HPDE6-E6E7 (cell line): ENCODE measurements around the gene MAPK6.
"Not testable (repeated sequence)": the region's sequence is repeated elsewhere in the genome, so short reads cannot be mapped to it uniquely, and the experiment has no call there.

ENCODE experiments used
- DNase-seq: peaks from one replicate; pipeline ENCODE4 v3.0.0; 2011; ENCODE audit warnings: missing footprints; ENCODE audit errors: extremely low spot score

Gene MAPK6

DNA sequence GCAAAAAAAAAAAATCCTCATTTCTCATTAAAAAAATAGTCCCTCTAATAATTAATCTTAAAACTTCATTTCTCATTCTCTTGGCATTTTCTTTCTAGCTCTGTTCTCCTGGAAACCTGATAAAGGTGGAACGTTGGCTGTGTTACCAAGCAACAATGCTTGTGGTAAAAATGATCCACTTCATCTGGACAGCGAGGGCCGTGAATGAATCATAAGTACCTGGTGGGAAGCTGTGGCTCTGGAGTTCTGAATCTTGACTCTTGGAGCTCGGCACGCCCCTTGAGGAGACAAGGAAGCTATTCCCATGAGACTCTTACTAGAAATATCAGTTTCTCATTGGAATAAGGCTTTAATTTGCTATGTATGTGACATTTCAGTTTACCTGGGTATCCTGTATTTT is 61.0 kb downstream of the MAPK6 start:
- peak; percentile 86 for DNase-seq

DNA sequence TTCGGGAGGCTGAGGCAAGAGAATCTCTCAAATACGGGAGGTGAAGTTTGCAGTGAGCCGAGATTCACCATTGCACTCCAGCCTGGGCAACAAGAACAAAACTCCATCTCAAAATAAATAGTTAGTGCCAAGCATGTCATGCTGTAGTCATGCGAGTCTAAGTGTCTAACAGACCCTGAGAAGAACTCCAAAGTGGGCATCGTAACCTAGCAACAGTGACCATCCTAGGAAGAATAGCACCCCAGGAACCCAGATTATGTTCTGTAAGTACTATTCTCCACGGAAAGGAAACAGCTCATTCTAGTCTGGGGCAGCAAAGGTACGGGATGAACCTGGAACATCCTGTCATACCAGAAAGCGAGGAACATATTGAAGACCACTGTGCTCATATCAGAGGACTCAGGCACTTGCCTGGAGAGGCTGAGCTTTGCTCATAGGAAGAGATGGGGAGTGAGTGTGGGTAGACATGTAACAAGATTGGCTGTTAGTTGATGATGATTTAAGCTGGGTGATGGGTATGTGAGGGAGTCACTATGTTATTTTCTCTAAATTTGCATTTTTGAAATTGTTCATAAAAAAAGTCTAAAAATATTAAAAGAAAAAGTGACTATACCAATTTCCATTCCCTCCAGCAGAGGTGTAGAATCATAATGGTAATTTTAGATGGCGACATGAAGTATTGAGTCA is 61.8 kb downstream of the MAPK6 start:
- DNase-seq, result no peak

DNA sequence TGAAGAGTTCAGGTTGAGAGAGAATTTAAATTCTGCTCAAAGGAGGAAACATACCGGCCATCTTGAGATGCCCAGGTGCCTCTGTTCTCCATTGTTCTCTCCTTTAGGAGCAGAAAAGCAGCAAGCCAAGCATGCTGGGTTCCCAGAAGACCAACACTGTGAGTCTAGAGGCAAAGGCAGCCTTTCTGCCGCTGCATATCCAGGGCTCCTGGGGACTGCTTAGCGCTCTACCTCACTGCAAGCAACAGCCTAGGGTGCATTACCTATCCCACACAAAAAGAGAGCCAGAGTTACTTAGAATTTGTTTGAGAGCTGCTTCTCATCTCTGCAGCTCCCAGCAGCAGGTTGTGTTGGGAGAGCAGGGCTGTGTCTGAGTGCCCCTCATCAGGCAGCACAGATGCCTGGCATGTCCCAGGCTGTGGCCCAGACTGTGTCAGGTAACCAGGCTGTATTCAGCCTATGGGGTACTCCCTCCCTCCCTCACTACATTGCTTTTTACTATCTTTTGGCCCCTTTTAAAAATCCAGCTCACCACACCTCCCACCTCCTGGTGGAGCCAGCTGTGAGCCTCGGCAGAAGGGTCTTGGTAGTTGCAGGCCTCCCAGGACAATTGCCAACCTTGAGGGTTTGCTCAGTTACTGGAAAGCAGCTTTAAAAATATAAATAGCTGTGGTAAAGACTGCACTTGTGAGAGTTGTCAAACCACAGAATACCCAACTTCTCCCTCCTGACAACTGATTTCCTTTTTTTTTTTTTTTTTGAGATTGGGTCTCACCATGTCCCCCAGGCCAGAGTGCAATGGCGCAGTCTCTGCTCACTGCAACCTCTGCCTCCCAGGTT is 63.4 kb downstream of the MAPK6 start:
- DNase-seq, result no peak

DNA sequence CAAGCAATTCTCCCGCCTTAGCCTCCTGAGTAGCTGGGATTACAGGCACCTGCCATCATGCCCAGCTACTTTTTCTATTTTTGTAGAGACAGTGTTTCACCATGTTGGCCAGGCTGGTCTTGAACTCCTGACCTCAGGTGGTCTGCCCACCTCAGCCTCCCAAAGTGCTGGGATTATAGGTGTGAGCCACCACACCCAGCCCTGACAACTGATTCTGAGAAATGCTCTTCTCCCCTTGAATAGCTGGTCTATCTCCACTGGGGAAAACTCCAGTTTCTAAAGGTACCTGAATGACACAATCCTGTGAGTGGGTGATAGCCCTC is 64.0 kb downstream of the MAPK6 start:
- not testable (repeated sequence) for DNase-seq

DNA sequence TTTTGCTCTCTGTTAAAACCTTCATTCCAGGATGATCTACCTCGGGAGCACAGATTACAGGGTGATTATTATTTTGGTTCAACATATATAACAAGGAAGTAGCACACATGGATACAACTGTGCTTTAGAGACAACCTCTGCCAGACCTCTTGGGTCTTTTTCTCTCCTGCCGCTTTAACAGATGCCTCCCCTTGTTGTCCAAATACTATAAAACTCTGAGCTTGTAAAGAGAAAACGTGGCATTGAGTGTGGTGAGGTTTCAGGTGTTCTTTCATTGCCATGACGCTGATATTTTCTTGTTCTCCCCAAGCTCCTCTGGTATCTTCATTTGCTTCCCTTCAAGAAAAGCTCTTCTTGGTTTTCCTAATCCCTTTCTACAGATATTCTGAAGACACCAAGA is 64.6 kb downstream of the MAPK6 start:
- DNase-seq, result no peak

DNA sequence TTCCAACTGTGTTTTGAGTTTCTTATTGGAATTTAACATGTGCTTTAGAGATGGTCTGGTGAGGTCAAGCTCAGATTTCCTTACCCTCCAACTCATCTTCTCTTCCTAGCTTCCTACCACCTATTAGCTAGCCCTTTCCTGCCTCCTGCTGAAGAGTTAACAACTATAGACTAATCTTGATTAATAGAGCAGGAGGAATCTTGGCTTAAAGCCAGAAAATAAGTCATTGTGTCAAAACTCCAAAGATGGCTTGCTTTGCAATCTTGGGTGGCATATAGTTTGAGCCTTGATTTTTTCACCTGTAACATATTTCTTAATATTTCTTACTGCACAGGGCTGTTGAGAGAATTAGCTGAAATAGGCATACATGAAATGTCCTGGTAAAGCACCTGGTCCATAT is 66.3 kb downstream of the MAPK6 start:
- DNase-seq, result no peak

DNA sequence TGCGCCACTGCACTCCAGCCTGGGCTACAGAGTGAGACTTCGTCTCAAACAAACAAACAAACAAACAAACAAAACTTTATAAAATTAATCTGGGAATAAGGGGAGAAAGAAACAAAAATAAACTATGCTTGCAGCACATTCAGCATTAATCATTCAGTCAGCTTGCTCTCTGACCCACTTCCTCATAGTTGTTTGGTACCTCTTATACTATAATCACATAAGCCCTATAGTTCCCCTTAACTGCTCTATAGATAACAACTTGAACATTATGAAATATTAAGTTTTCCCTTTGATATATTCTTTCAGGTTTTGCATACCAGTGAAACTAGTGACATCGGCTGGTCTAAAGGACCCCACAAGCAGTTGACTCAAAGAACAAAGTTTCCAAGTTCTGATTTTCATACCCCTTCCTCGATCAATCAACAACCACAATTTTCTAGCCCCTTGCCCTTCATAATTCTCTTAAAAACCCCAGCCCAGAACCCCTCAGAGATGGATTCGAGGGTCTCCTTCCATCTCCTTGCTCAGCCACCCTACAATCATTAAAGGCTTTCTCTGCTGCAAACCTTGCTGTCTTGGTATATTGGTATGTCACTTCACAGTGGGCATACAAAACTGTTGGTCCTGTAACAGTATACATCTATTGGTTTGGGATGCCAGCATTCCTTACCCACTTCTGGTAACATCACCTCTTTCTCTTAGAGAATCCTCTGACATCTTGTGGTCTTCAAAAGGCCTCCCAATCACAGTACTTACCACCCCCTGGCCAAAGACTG is 67.2 kb downstream of the MAPK6 start:
- DNase-seq, result no peak

DNA sequence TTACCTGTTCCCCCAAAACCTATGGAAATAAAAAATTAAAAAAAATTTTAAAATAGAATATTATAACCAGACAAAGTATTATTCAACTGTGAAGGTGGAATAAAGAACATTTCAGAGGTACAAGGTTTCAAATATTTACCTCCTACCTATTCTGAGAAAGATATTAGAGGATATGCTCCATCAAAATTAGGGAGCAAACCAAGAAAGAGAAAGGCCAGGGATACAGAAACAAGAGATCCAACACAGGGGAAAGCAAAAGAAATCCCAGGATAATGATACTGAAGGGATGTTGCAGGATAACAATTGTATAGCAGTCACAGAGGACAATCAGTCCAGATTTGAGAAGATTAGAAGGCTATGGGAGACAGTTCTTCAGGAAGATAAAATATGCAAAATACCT is 71.2 kb downstream of the MAPK6 start:
- no peak for DNase-seq

DNA sequence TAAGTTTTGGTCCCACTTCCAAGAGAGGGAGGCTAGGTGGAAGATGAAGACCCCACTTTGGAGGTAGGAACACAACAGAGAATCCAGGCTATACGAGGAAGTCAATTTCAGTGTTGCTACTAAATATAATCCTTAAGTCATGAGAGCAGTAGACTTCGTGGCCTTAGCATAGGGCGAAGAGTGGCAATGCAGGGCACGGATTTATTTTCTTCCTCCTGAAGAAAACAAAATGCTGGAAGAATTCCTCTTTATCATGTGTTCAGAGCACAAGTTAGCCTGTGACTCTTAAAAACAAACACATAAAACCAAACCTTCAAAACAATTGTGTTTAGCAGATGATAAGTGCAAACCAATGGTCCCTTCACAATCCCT is 74.1 kb downstream of the MAPK6 start:
- no peak for DNase-seq

DNA sequence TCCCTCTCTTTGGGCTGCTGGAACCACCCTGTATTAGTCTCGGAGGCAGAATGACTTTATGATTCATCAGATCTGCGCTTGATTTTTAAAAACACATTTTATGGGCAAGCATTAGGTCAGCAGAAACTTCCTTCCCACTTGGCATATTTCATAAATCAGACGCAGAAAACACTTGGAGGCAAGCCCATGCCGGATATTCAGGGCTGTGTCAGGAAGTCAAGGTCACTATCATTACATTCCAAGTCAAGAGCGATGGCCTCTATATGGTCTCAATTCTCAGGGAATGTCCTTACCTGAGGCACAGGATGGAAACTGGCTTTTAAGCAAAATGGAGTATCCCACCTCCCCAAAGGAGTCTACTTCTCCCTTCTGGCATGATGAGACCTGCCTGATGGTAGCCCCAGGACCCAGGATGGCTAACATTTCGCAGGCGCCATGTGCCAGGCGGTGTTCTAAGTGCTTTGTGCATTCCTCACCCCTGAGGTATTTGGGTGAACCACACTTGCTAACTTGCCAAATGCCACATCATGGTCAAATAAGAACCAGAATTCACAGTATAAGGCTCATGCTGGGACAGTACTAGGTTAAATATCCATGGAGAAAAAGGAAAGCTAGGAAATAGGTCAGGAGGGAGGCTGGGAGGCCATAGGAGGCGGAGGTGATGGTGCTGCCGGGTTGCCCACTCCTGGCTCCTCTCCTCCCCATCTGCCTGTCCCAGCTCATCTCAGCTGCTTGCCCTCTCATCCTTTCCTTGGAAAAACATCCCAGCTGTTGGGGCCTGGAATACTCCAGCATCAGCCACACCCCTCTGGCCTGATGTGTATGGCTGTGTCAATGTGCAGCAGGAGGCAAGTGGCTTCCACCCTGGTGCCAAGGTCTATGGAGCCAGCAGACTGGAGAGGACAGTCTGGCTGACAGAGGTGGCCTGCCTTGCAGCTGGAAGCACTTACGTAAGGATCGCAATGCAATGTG is 74.8 kb downstream of the MAPK6 start:
- peak; percentile 78 for DNase-seq

DNA sequence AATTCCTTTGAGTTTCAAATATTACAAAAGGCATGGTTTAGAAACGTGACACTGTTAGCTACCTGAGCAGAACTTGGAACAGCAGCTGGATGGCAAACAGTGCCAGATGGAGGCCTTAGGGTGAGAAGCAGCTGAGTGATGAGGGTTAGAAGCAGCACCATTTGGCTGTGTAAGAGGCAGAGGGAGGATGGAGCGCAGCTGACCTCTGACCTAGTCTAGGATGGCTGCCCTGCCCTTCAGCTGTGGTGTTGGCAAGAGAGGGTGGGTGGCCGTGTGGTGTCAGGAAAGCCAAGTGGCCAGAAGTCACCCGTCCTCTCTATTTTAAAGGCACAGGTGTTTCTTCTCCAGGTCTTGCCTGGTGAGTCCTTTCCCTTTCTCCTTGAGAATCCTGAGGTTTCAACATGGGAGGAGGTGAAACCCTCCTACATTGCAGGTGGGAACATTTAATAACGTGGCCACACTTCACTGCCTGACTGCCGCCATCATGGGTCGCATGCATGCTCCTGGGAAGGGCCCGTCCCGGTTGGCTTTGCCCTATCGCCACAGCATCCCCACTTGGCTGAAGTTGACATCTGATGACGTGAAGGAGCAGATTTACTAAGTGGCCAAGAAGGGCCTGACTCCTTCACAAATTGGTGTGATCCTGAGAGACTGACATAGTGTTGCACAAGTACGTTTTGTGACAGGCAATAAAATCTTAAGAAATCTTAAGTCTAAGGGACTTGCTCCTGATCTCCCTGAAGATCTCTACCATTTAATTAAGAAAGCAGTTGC is 76.0 kb downstream of the MAPK6 start:
- DNase-seq, result no peak

DNA sequence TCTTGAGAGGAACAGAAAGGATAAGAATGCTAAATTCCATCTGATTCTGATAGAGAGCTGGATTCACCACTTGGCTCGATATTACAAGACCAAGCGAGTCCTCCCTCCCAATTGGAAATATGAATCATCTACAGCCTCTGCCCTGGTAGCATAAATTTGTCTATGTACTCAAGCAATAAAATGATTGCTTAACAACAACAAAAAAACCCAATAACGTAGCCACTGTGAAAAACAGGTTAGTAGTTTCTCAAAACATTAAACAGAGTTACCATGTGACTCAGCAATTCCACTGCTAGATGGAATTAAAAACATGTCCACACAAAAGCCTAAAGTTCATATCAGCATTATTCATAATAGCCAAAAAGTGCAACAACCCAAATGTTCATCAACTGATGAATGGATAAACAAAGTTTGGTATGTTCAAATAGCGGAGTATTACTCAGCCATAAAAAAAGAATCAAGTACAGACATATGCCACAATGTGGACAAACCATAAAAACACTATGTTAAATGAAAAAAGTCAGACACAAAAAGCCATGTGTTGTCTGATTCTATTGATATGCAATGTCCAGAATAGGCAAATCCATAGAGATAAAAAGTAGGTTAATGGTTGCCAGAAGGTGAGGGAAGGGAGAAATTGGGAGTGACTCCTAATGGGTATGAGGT is 76.7 kb downstream of the MAPK6 start:
- DNase-seq, result no peak

DNA sequence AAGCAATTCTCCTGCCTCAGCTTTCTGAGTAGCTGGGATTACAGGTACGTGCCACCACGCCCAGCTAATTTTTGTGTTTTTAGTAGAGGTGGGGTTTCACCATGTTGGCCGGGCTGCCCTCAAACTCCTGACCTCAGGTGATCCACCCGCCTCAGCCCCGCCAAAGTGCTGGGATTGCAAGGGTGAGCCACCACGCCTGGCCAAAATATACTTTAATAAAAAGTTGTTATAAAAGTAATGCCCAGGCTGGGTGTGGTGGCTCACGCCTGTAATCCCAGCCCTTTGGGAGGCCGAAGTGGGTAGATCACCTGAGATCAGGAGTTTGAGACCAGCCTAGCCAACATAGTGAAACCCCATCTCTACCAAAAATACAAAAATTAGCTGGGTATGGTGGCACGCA is 77.5 kb downstream of the MAPK6 start:
- DNase-seq, result not testable (repeated sequence)

DNA sequence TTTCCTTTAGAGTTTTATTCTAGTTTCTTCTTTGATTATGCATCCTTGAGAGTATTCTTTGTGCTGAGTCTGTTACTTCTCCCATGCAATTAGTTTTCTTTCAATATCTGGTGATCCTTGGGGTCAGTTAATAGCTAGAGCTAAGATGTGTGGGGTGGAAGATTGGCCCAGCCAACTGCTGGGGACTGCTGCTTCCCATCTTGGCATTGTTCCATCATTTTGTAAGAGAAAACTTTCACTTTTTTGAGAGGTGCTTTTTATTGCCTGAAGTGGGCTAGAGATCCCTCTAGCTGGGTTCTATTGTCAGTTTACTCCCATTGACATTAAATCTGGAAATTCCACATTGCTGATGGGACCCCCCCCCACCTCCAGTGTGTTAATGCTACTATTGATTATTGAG is 78.2 kb downstream of the MAPK6 start:
- no peak for DNase-seq

DNA sequence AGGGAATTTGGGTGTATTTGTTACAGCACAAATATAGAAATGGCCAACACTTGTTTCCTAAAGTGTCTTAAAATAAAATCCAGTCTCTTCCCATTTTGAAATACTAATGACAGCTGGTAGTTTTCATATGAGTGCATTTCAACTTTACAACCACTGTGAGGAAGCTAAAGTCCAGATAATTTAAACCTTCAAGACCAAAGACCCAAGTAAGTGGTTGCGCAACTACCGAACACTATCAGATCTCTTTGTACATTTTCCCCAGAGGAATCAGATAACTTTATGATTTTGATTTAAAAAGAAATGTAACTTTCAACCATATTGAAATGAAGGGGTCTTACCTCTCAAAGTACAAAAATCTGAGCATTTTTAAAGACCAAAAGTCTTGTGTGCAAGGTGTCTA is 79.3 kb downstream of the MAPK6 start:
- DNase-seq, result no peak

DNA sequence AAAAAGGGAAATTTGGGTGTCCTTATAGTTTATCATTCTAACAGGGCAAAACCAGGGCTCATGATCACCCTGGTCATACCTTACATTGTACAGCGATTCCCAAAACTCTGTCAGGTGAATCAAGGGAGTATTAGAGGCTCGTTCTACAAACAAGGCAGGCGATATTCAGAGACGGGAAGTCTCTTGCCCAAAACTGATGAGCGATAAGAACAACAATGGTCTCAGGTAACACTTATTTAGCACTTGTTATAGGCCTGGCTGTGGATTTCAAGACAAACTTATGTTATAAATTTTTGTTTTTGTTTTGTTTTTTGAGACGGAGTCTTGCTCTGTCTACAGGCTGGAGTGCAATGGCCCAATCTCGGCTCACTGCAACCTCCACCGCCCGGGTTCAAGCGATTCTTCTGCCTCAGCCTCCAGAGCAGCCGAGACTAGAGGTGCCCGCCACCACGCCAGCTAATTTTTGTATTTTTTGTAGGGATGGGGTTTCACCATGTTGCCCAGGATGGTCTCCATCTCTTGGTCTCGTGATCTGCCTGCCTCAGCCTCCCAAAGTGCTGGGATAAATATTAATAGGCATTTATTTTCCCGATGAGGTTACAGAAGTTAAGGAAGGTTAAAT is 80.7 kb downstream of the MAPK6 start:
- no peak for DNase-seq

DNA sequence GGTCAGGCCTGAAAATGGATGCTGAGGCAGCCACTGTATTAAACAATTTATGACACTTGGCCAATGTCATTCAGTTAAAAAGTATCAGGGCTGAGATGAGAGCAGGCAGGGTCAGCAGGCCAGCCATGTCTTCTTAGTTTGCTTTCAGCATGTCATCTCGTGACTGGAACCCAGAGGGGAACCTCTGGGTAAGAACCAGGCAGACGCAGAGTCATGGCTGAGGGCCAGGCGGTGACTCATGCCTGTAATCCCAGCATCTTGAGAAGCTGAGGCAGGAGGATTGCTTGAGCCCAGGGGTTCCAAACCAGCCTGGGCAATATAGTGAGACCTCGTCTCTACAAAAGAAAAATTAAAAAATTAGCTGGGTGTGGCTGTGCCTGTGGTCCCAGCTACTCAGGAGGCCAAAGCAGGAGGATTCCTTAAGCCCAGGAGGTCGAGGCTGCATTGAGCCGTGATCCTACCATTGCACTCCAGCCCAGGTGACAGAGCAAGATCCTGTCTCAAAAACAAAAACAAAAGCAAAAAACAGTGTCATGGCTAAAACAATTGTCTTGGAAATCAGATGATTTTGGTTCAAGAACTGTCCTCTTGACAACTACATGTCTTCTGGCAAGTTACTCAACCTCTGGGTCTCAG is 81.9 kb downstream of the MAPK6 start:
- DNase-seq, result no peak

DNA sequence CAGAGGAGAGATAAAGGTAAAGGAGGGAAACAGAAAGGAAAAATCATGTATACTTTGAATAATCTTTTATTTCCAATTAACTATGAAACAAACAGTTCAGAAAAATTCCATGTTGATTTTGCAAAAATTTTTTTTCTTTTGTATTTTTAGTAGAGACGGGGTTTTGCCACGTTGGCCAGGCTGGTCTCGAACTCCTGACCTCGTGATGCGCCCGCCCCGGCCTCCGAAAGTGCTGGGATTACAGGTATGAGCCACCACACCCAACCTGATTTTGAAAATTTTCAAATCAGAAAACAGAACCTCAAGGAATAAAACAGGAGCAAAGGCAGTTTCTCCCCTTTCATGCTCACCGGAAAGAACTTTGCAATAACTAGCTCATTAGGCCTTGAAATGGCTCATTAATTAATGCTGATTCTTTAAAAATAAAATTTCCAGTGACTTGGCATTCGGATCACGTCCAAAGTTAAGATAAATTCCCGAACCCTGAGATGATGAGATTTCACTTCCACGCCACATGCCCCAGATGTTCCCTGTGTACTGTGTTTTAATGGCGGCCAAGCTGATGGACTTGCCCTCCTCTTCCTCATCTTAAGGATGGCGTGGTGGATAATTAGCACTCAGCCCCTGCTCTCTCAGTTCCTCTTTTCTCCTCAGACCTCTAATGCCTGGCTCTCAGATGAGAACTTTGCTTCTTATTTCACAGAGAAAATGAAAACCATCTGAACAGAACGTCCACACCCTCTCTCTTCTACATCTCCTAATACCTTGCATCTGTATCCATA is 82.7 kb downstream of the MAPK6 start:
- DNase-seq, result no peak

DNA sequence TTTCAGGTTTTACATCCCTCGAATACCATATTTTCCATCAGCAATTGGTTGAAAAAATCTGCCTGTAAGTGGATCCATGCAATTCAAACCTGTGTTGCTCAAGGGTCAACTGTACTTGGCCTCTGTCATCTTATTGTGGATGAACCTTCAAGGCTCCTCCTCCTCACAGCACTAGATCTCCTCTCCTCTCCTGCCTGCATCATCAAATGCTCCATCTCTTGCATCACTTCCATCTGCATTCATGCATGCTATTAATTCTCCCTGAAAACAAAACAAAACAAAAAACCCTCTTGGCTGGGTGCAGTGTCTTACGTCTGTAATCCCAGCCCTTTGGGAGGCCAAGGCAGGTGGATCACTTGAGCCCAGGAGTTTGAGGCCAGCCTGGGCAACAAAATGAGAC is 83.4 kb downstream of the MAPK6 start:
- no peak for DNase-seq
